Right lobe of liver (tissue), 6 donors: ENCODE measurements around the gene SYNGR4. TPM values are rescaled to one million over a fixed set of nuclear protein-coding genes. Genes with fewer than 3 reads are reported as not detected.
A peak's percentile ranks its signal among the peaks of the same experiment; 100 is the strongest.

ENCODE experiments used
- ATAC-seq, 4 donors: fragments of 200-7000 bp; cut with Tn5 transposase; one replicate each; pipeline ENCODE4 v1.9.1; 2020; ENCODE audit warnings: mild to moderate bottlenecking in 4 of 4, moderate library complexity in 4 of 4
- DNase-seq, 3 donors: peaks; one replicate each; pipeline ENCODE4 v3.0.0-alpha.2; 2020
- H3K27ac ChIP-seq, 3 donors: fragments of 200-600 bp; one replicate each; pipeline ENCODE4 v1.8.0; 2022
- H3K27me3 ChIP-seq, 2 donors: fragments of 200-600 bp; one replicate each; pipeline ENCODE4 v1.8.0; 2022
- H3K36me3 ChIP-seq, 4 donors: fragments of 200-600 bp; sonication (generic) in 1 of 4; one replicate each; pipeline versions ENCODE4 v1.5.1 to v1.8.0; 2017 to 2022; ENCODE audit warnings: control low read depth in 1 of 4
- H3K4me1 ChIP-seq, 4 donors: fragments of 200-600 bp; sonication (generic) in 1 of 4; one replicate each; pipeline versions ENCODE4 v1.5.1 to v1.8.0; 2017 to 2022; ENCODE audit warnings: control low read depth in 1 of 4
- H3K4me3 ChIP-seq, 3 donors: fragments of 200-600 bp; one replicate each; pipeline ENCODE4 v1.8.0; 2022
- H3K9me3 ChIP-seq, 4 donors: fragments of 200-600 bp; sonication (generic) in 1 of 4; one replicate each; pipeline versions ENCODE4 v1.5.1 to v1.8.0; 2017 to 2022; ENCODE audit warnings: control low read depth in 1 of 4
- CTCF ChIP-seq, 4 donors: fragments of 200-600 bp in 3 of 4; fragments of 450-650 bp in 1 of 4; IDR thresholded peaks; one replicate each; pipeline versions ENCODE4 v1.5.1 to v1.8.0; 2016 to 2022; ENCODE audit warnings: antibody characterized with exemption in 4 of 4, mild to moderate bottlenecking in 2 of 4
- POLR2A ChIP-seq: fragments of 450-650 bp; IDR thresholded peaks from one replicate; pipeline ENCODE4 v1.6.1; 2017; ENCODE audit warnings: antibody characterized with exemption, mild to moderate bottlenecking
- WGBS: methylation state at CpG from one replicate; pipeline ENCODE4 v1.1.6; 2018; ENCODE audit warnings: low coverage, low lambda C conversion rate; ENCODE audit not compliant: insufficient coverage; ENCODE audit errors: missing lambda C conversion rate; 5-methylcytosine and 5-hydroxymethylcytosine counted together
- intact Hi-C, 2 donors: fragments of 100-400 bp; cut with DNase I; formaldehyde crosslinking; loops; one replicate each; pipeline versions ENCODE4 v1.11.2 to v1.14.1; 2022
- total RNA-seq, 6 experiments: library from RNA; depleted of rRNA in 2 of 6; stranded (reverse); fragments of >200 nt in 2 of 6; fragmentation: NEBNext Ultra II Directional in 3 of 6; extraction: Animal tissue kit (Norgen Biotek cat#: 25700) in 3 of 6; gene quantifications; one replicate each; pipeline versions ENCODE4 v1.1.0 to v1.2.4, GENCODE V29; 2016 to 2023
- donor health status: DM: no; HTN: yes; CAD: no.
- donor health status: DM: no; HTN: no; CAD: no.
- donor health status: DM: no; HTN: no; CAD: no.
- donor health status: DM: no; HTN: yes; CAD: no.
- donor health status: DM: no; HTN: yes; CAD: no.

Gene SYNGR4
- total RNA-seq, 6 experiments from 2014 or later: 0.80 TPM; not detected in 5

DNA sequence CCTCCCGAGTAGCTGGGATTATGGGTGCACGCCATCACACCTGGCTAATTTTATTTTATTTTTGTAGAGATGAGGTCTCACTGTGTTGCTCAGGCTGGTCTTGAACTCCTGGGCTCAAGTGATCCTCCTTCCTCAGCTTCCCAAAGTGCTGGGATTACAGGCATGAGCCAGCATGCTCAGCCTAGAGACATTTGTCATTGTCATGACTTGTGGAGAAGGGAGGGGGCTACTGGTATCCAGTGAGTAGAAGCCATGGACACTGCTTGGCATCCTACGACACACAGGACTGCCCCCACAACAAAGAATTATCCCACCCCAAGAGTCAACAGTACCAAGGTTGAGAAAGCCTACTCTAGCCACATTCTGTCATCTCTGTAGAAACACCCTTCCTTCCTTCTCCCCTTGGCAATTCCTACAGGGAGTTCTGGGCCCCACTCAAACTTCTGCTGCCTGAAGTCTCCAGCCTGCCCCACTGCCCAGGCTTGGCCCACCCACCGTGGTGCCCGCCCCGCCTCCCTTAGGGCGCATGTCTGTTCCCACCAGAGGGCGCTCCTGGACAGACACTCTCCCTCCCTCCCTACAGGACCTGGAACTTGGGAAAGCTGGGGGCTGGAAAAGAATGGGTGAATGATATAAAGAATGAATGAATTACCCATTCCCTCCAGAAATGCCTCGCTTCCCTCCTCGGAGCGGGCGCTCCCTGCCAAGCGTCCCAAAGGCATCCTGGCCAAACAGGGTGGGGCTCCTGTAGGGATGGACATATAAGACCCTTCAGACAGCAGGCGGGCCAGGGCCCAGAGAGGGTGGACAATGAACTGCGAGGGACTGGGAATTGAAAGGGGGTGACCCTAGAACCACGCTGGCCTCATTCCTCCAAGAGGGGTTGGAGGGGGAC lies 44.3 kb upstream of the SYNGR4 start:
- Histone ChIP-seq H3K36me3 (no peaks in the 10 kb centered on the region), H3K4me3 (no peak overlapping the region), H3K27ac (peak overlapping the region in 1 of 3 donors; percentile 95), H3K4me1 (no peaks in the 10 kb centered on the region), H3K27me3 (no peaks in the 10 kb centered on the region), H3K9me3 (no peaks in the 10 kb centered on the region)
- TF ChIP-seq CTCF (IDR thresholded peaks at IDR 0.05) (peak; percentile 75 to 91 (median 84)), POLR2A (no peak)
- WGBS: 23% methylated on average over 7 of the region's 16 CpGs
- ATAC-seq: peak; percentile 42 to 48 (median 43)
- intact Hi-C loops: loop anchor here in 1 of 2 donors (10.0 kb wide), 1 partner anchor 285 kb away; the partner anchor contains the start of gene SPACA4
- DNase-seq: peak; percentile 86 to 88 (median 87)

DNA sequence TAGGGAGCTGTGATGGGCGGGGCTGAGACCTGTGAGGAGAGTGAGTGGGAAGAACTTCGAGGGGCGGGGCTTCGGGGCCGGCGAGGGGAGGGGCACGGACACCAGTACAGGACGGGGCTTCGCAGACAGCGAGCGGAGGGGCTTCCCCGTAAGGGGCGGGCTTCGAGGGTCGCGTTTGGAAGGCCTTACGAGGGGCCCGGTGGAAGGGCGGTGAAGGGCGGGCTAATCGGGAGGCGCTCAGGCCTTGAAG lies 42.9 kb upstream of the SYNGR4 start:
- Histone ChIP-seq H3K9me3 (no peaks in the 10 kb centered on the region), H3K27ac (peak overlapping the region; percentile 93 to 99 (median 95)), H3K4me1 (no peaks in the 10 kb centered on the region), H3K4me3 (peak overlapping the region; percentile 56 to 68 (median 59)), H3K27me3 (no peaks in the 10 kb centered on the region), H3K36me3 (no peaks in the 10 kb centered on the region)
- DNase-seq (peak; percentile 99), ATAC-seq (peak; percentile 87 to 90 (median 88))
- under 1% methylated on average over 21 of the region's 22 CpGs for WGBS
- TF ChIP-seq CTCF (IDR thresholded peaks at IDR 0.05): no peak
- no peak for TF ChIP-seq POLR2A
- intact Hi-C loops: no loop called here

- Histone ChIP-seq H3K27ac (peak overlapping the region; percentile 93 to 99 (median 95)), H3K36me3 (no peaks in the 10 kb centered on the region), H3K27me3 (no peaks in the 10 kb centered on the region), H3K9me3 (no peaks in the 10 kb centered on the region), H3K4me3 (peak overlapping the region; percentile 56 to 68 (median 59)), H3K4me1 (no peaks in the 10 kb centered on the region)
- ATAC-seq: peak; percentile 88 to 92 (median 90)
- intact Hi-C loops: no loop called here
- TF ChIP-seq CTCF (IDR thresholded peaks at IDR 0.05) (peak in 3 of 4 donors; percentile 16 to 41 (median 32)), POLR2A (peak; percentile 86)
- DNase-seq: peak; percentile 99 to 100 (median 99)
- WGBS: 4% methylated on average over 23 of the region's 63 CpGs
Measured at GRCh38 chr19:48321622-48322591, 42.3 kb upstream of the SYNGR4 start.

GRCh38 chr19:48325265-48325910 lies 38.8 kb upstream of the SYNGR4 start, which contains the start of gene EMP3:
EMP3 (plus strand) TSS chr19:48325552; CDS start chr19:48326845, 1,293 bp downstream.
- peak; percentile 57 to 72 (median 65) for DNase-seq
- ATAC-seq: no peak
- WGBS: 7% methylated on average over 22 of the region's 22 CpGs
- peak within 1 kb of the TSS; percentile 58 to 60 (median 60) for H3K27ac ChIP-seq
- peak; percentile 38 for TF ChIP-seq POLR2A
- no peak for TF ChIP-seq CTCF (IDR thresholded peaks at IDR 0.05)
- H3K9me3 ChIP-seq: no peaks in the 10 kb centered on the region
- intact Hi-C loops: no loop called here
- peak within 1 kb of the TSS; percentile 26 to 44 (median 27) for H3K4me3 ChIP-seq
- H3K4me1 ChIP-seq: no peaks in the 10 kb centered on the region
- H3K27me3 ChIP-seq: no peaks in the 10 kb centered on the region
- no peaks in the 10 kb centered on the region for H3K36me3 ChIP-seq
